Fibroblast of lung (primary cell): ENCODE data around the gene IPO5.

Experiments used
- CTCF ChIP-seq, 2 donors: IDR thresholded peaks in 1 of 2; conservative IDR thresholded peaks in 1 of 2; 1 replicate in 1 of 2; 2 replicates in 1 of 2; pipeline ENCODE4 v1.5.1; 2011 to 2012; ENCODE audit warnings: low read length in 2 of 2, control low read depth in 1 of 2, inconsistent platforms in 1 of 2, low read depth in 1 of 2, mild to moderate bottlenecking in 1 of 2
- EZH2 ChIP-seq: IDR thresholded peaks from 2 replicates; pipeline ENCODE4 v1.5.1; 2012; ENCODE audit warnings: low read length, control low read depth, mild to moderate bottlenecking; ENCODE audit errors: missing control alignments

GRCh38 chr13:97944396-97945029 lies 9.0 kb upstream of the IPO5 start:
- TF ChIP-seq EZH2 (no peak), CTCF (conservative IDR thresholded peaks at IDR 0.05 in 1 of 2, IDR thresholded peaks at IDR 0.05 in 1 of 2; ENCODE audit: low read depth in 1 of 2, low read length in 2 of 2) (no peak)
